H1 (cell line): ENCODE data around the gene CLEC2D.

Source experiments
- CEBPB ChIP-seq: IDR thresholded peaks from 2 replicates; pipeline ENCODE4 v1.6.1; 2012; ENCODE audit warnings: low read depth, low read length
- CHD1 ChIP-seq: IDR thresholded peaks from 2 replicates; pipeline ENCODE4 v1.6.1; 2012; ENCODE audit warnings: low read depth, low read length, improper control_type of control experiment
- CHD2 ChIP-seq: IDR thresholded peaks from 2 replicates; pipeline ENCODE4 v1.6.1; 2012; ENCODE audit warnings: low read length, improper control_type of control experiment
- EP300 ChIP-seq, 2 experiments: IDR thresholded peaks; 1 replicate in 1 of 2; 2 replicates in 1 of 2; pipeline ENCODE4 v1.6.1; 2011 to 2012; ENCODE audit warnings: low read depth in 2 of 2, low read length in 2 of 2, mild to moderate bottlenecking in 2 of 2, borderline replicate concordance in 1 of 2, inconsistent platforms in 1 of 2, moderate library complexity in 1 of 2
- EZH2 ChIP-seq: fragments of 200-600 bp; sonication (generic); IDR thresholded peaks from 2 replicates; pipeline ENCODE4 v1.7.1; 2012; ENCODE audit warnings: low read depth, mild to moderate bottlenecking, moderate library complexity, low read length, inconsistent platforms; ENCODE audit not compliant: severe bottlenecking
- KDM1A ChIP-seq: fragments of 200-600, 300-600 bp; sonication (generic); IDR thresholded peaks from 2 replicates; pipeline ENCODE4 v1.7.1; 2016; ENCODE audit warnings: mild to moderate bottlenecking, low read length, borderline replicate concordance
- KDM5A ChIP-seq: fragments of 200-600 bp; IDR thresholded peaks from 2 replicates; pipeline ENCODE4 v1.7.1; 2012; ENCODE audit warnings: mild to moderate bottlenecking, low read length, inconsistent platforms, mixed read lengths
- POLR2A ChIP-seq, 2 experiments: IDR thresholded peaks; 1 replicate in 1 of 2; 2 replicates in 1 of 2; pipeline ENCODE4 v1.6.1; 2011; ENCODE audit warnings: low read depth in 2 of 2, low read length in 2 of 2, mild to moderate bottlenecking in 2 of 2; ENCODE audit errors: control extremely low read depth in 1 of 2
- SP2 ChIP-seq: IDR thresholded peaks from 2 replicates; pipeline ENCODE4 v1.6.1; 2012; ENCODE audit warnings: mild to moderate bottlenecking, low read length, inconsistent platforms
- TF ChIP-seq, protein P1 (sequence below), 3 experiments: IDR thresholded peaks; 1 replicate in 2 of 3; 2 replicates in 1 of 3; pipeline versions ENCODE4 v1.5.1 to v1.6.1; 2011; ENCODE audit warnings: low read length in 3 of 3, mild to moderate bottlenecking in 3 of 3, inconsistent platforms in 2 of 3, low read depth in 1 of 3, moderate library complexity in 1 of 3; ENCODE audit not compliant: insufficient read depth in 1 of 3; ENCODE audit errors: control extremely low read depth in 1 of 3
- TF ChIP-seq, protein P2 (sequence below): IDR thresholded peaks from 2 replicates; pipeline ENCODE4 v1.6.1; 2011; ENCODE audit warnings: low read length, improper control_type of control experiment
- TF ChIP-seq, protein P3 (sequence below): IDR thresholded peaks from 2 replicates; pipeline ENCODE4 v1.6.1; 2011; ENCODE audit warnings: low read depth, mild to moderate bottlenecking, low read length; ENCODE audit not compliant: insufficient read depth

DNA sequence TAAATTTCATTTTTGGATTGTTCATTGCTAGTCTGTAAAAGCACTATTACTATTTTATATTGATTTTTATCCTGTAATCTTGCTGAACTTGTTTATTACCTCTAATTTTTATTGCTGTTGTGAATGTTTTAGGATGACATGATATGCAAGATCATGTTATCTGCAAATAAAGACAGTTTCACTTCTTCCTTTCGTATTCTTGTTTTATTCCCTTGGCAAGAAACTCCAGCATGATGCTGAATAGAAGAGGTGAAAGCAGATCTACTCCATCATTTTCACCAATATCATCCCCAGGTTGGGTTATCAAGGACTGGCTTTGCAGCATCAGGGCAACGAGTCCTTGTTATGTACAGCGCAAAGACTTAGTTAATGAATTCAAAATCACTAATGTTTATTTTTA, 66.1 kb downstream of the CLEC2D start:
- TF ChIP-seq, protein P1, sequence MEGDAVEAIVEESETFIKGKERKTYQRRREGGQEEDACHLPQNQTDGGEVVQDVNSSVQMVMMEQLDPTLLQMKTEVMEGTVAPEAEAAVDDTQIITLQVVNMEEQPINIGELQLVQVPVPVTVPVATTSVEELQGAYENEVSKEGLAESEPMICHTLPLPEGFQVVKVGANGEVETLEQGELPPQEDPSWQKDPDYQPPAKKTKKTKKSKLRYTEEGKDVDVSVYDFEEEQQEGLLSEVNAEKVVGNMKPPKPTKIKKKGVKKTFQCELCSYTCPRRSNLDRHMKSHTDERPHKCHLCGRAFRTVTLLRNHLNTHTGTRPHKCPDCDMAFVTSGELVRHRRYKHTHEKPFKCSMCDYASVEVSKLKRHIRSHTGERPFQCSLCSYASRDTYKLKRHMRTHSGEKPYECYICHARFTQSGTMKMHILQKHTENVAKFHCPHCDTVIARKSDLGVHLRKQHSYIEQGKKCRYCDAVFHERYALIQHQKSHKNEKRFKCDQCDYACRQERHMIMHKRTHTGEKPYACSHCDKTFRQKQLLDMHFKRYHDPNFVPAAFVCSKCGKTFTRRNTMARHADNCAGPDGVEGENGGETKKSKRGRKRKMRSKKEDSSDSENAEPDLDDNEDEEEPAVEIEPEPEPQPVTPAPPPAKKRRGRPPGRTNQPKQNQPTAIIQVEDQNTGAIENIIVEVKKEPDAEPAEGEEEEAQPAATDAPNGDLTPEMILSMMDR (IDR thresholded peaks at IDR 0.05; ENCODE audit: control extremely low read depth in 1 of 3, insufficient read depth in 1 of 3, low read depth in 1 of 3, low read length in 3 of 3) = no peak
- TF ChIP-seq KDM5A (no peak), SP2 (no peak), POLR2A (IDR thresholded peaks at IDR 0.05; ENCODE audit: control extremely low read depth in 1 of 2, low read depth in 2 of 2, low read length in 2 of 2) (no peak), CHD2 (no peak), CHD1 (no peak), EP300 (IDR thresholded peaks at IDR 0.05; ENCODE audit: borderline replicate concordance in 1 of 2, low read depth in 2 of 2, low read length in 2 of 2) (no peak), EZH2 (no peak), KDM1A (no peak), CEBPB (no peak)
- TF ChIP-seq, protein P2, sequence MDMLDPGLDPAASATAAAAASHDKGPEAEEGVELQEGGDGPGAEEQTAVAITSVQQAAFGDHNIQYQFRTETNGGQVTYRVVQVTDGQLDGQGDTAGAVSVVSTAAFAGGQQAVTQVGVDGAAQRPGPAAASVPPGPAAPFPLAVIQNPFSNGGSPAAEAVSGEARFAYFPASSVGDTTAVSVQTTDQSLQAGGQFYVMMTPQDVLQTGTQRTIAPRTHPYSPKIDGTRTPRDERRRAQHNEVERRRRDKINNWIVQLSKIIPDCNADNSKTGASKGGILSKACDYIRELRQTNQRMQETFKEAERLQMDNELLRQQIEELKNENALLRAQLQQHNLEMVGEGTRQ = no peak
- TF ChIP-seq, protein P3, sequence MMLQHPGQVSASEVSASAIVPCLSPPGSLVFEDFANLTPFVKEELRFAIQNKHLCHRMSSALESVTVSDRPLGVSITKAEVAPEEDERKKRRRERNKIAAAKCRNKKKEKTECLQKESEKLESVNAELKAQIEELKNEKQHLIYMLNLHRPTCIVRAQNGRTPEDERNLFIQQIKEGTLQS = no peak
